OCI-LY3 (cell line): ENCODE data around the gene PCED1B.

Experiments
- EZH2phosphoT487 ChIP-seq: fragments of 200-600 bp; shearing (Covaris generic); IDR thresholded peaks from 2 replicates; pipeline ENCODE4 v1.6.1; 2018; ENCODE audit warnings: antibody characterized with exemption, mixed run types, low read depth
- TF ChIP-seq, protein P1 (sequence below): fragments of 200-600, 300-600 bp; sonication (generic); IDR thresholded peaks from 2 replicates; pipeline ENCODE4 v1.5.1; 2014; ENCODE audit warnings: antibody characterized with exemption, low read length, low read depth

DNA sequence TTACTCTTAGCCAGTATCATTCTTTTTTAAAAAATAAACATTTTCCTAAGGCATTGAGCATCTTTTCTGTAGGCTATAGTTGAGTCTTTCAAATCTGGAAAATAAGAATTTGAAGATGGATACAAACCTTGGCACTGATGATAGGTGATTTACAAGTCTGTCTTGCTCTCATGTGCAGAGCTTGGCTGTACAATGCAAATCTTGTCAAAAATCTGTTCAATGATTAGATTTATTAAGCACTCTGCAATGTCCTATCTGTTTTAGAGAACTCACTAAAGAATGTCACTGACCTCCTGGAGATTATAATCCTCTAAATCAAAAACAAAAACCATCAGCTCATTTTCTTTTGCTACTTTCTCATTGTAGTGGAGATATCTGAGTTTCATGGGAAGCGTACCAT, 43.2 kb downstream of the PCED1B start:
- TF ChIP-seq, protein P1, sequence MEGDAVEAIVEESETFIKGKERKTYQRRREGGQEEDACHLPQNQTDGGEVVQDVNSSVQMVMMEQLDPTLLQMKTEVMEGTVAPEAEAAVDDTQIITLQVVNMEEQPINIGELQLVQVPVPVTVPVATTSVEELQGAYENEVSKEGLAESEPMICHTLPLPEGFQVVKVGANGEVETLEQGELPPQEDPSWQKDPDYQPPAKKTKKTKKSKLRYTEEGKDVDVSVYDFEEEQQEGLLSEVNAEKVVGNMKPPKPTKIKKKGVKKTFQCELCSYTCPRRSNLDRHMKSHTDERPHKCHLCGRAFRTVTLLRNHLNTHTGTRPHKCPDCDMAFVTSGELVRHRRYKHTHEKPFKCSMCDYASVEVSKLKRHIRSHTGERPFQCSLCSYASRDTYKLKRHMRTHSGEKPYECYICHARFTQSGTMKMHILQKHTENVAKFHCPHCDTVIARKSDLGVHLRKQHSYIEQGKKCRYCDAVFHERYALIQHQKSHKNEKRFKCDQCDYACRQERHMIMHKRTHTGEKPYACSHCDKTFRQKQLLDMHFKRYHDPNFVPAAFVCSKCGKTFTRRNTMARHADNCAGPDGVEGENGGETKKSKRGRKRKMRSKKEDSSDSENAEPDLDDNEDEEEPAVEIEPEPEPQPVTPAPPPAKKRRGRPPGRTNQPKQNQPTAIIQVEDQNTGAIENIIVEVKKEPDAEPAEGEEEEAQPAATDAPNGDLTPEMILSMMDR = no peak
- no peak for TF ChIP-seq EZH2phosphoT487
